CD4-positive, alpha-beta T cell treated with Interleukin-1 beta for 1 hour (primary cell): ENCODE data around the gene KCNG1.
A peak's percentile ranks its signal among the peaks of the same experiment; 100 is the strongest.
"Not testable (repeated sequence)": the region's sequence is repeated elsewhere in the genome, so short reads cannot be mapped to it uniquely, and the experiment has no call there.

Experiments used
- DNase-seq, 2 donors: peaks; one replicate each; pipeline ENCODE4 v3.0.0-alpha.2; 2020 to 2022

Gene KCNG1

DNA sequence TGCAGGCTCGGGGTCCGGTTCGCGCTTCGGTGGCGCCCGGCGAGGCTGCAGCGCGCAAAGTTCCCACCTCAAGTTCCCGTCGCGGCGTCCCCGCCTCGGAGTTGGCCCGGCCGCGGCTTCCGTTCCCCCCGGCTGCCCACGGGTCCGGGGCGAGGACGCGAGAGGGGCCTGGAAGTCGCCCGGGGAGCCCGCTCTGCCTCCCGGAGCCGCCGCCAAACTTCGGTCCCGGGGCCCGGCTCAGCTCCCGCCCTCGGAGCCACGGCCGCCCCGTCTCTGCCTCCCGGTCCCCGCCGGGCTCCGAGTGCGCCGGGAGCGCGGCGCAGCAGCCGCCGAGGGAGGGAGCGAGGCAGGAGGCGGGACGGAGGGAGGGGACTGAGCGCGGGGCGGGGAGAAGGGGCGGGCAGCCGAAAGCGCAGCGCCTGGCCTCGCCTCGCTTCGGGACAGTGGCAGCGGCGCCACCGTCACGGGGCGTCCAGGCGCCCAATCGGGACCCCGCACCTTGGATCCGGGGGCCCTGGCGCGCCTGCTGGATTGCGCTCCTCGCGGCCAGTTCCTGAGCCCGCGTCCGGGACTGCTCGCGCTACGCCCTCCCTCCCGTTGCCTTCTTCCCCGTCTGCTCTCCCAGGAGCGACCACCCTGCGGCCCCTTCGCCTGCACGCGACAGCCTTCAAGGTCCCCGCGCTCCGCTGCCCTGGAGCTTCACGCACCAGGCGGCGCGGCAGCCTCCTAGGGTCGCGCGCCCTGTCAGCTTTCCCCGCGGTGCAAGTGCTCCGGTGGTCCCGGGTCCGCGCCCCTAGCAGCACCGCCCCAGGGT is at the start of gene KCNG1:
Gene KCNG1, minus strand, starts transcription at position 305 of the 814 bp plus-strand sequence. CDS start 12,769 bp downstream, outside the sequence.
- DNase-seq, result peak; percentile 22 to 36

DNA sequence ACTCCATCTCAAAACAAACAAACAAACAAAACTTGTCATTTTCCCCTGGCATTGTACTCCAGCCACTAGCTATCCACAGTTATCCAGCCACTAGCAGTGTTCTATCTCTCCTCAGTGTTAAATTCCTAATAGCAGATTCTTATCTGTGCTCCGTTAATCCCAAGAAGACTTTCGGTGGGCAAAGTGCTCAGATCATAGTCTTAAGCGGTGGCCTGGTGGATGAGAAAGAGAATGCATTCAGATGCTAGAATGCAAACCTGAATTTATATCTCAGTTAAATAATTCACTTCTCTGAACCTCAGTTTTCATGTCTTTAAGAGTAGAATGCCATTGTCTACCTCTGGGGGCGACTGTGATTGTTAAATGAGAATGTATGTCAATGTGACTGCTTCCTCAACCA is 47.7 kb upstream of the KCNG1 start:
- DNase-seq, result no peak

DNA sequence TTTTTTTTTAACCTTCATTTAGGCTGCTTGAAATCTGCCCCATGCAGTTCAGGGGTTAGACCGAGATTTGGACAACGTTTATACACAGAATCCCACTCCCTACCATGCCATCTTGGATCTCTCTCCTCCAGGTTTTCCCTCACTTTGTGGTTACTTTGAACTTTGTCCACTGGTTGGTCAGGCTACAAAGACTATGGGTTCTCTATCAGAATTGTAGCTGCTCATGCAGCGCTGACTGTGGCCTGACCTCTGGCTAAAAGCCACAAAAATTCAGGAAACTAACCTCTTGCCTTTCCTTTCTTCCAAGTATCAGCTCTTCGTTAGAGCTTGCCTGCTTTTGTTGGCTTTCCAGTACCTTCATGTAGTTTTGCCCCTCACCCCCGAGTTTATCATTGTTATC is 44.9 kb upstream of the KCNG1 start:
- no peak for DNase-seq

DNA sequence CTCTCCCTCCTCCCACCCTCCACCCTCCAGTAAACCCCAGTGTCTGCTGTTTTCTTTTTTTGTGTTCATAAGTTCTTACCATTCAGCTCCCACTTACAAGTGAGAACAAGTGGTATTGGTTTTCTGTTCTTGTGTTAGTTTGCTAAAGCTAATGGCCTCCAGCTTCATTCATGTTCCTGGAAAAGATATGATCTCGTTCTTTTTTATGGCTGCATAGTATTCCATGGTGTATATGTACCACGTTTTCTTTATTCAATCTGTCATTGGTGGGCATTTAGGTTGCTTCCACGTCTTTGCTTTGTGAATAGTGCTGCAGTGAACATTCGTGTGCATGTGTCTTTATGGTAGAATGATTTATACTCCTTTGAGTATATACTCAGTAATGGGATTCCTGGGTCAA is 42.7 kb upstream of the KCNG1 start:
- DNase-seq, result no peak

GRCh38 chr20:51064137-51064536 is 41.2 kb upstream of the KCNG1 start:
- no peak for DNase-seq

DNA sequence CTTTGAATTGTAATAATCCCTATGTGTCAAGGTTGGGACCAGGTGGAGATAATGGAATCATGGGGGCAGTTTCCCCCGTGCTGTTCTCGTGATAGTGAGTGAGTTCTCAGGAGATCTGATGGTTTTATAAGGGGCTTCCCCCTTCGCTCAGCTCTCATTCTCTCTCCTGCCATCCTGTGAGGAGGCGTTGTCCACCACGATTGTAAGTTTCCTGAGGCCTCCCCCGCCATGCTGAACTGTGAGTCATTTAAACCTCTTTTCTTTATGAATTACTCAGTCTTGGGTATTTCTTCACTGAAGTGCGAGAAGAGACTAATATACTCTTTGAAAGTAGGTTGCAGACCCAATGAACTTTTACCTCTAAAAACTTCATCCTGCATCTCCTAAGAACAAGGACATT is 39.2 kb upstream of the KCNG1 start:
- DNase-seq, result no peak

DNA sequence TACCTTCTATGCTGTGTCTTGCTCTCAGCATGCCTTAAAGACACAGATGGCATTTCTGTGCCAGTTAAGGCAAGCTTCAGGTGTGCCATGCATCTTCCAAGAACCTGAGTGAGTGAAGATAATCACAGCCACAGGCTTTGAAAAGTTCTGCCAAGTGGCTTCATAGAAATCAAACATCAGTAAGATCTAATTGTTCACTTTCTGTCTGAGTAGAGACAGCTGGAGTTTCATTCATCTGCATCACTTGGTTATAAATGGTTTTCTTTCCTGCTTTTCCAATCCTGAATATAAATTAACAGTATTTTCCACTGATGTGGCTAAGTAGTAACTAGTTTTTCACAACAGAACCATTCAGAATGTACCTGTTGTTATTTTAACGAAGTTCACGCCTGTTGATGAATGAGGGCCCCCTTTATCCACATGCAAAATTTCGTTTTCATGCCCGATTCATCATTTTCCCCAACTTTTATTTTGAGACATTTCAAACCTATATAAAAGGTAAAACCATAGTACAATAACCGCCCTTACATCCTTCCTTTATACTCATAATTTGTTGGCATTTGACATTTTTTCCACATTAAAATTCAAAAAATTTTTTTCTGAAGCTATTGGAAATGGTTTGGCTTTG is 38.6 kb upstream of the KCNG1 start:
- no peak for DNase-seq

- DNase-seq, result no peak
Observed at GRCh38 chr20:51060301-51060700, 37.4 kb upstream of the KCNG1 start.

DNA sequence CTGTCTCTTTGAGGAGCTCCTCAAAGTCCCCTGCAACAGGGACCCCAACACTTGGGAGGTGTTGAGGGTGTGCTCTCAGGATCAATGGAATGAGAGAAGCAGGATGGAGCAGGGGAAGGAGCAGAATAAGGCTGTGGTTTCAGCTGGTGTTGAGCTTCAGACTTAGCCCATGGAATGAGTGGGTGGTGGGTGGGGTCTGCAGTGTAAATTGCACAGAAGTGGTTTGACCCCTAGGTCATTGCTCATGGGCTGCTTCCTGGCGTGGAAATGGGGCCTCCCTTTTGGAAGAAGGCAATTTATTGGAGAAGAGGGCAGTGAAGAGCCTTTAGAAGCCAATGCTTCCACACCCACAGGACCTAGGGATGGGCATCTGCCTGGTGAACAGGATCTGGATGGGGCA is 37.0 kb upstream of the KCNG1 start:
- no peak for DNase-seq

DNA sequence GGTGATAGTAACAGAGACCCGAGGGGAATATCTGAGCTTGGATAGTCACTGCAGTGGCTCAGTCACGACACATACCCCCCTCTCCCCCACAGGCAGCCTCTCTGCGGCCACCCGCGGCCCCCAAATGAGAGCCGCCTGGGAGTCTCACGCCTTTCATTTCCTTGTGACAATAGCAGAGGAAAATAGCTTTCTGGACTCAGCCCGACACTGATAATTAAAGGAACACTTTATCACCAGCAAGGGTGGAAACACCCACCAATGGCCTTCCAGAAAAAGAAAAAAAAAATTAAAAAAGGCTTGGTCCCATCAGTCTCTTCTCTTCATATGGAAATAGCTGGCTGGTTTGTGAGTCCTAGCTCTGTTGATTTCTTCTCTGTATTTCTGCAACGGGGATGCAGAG is 35.1 kb upstream of the KCNG1 start:
- no peak for DNase-seq

GRCh38 chr20:51054233-51054632 is 31.3 kb upstream of the KCNG1 start:
- DNase-seq, result no peak

DNA sequence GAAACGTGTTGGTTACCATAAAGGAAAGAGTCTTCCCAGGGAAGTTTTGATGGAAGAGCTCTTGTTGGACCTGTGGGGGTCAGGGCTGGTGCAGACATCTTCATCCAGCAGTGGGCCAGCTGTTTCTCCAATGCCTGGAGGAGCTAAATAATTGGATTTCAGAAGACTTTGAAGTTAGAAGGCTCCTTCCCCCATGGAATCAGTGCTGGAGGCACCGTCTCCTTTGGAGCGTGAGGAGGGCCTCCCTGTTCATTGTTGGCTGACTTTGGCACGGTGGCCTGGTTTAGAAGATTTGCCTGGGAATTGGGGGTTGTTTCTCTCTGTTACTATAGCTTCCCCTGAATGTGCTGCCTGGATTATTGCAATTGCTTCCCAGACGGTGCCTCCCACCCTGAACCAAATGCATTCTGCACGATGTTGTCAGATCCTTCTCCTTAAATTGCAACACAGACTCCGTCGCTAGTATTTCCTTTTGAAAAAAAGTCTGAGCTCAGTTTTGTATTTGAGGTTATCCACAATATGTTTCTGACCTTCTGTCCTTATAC is 27.7 kb upstream of the KCNG1 start:
- DNase-seq, result no peak

DNA sequence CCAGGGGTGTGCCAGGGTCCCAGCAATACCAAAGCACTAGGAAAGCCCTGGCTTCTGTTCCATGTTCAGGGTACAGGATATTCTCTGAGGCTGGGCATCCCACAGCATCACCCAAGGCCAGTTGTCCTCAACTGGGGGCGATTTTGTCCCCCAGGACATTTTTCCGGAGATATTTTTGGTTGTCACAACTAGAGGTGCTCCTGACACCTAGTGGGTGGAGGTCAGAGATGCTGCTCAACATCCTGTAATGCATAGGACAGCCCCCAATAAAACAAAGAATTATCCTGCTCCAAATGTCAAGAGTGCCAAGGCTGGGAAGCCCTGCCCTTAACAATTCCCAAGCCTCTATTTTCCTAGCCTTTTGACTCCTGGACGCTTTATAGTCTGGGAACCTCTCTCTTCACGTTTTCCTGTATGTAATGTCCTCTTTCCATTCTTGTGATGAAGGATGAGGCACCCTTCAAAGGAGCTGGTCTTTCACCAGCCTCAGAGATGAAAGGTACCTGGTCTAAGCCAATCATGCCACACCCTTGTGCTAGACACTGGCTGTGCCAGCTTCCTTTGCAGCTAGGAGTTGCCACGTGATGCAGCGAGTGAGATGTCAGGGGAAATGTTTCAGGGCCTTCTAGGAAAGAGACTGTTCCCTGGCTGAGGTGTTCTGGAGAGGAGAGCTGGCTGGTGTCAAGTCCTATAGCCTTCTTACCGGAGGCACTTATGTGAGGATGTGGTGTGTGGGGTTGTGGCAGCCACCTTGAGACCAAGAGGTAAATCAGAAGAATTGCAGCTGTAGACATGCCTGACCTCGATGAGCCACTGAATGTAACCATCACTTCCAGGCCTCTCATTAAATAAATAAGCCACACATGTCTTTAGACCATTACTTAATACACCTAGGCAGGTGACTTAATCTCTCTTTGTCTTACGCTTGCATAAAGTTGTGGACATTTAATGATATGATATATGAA is 23.4 kb upstream of the KCNG1 start:
- no peak for DNase-seq

DNA sequence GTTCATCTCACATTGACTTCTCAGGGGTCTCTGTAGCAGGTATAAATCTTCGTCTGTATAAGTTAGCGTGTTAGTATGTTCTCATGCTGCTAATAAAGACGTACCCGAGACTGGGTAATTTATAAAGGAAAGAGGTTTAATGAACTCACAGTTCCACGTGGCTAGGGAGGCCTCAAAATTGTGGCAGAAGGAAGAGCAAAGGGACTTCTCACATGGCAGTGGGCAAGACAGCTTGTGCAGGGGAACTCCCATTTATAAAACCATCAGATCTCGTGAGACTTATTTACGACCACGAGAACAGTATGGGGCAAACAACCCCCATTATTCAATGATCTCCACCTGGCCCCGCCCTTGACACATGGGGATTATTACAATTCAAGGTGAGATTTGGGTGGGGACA is 22.6 kb upstream of the KCNG1 start:
- DNase-seq, result not testable (repeated sequence)

DNA sequence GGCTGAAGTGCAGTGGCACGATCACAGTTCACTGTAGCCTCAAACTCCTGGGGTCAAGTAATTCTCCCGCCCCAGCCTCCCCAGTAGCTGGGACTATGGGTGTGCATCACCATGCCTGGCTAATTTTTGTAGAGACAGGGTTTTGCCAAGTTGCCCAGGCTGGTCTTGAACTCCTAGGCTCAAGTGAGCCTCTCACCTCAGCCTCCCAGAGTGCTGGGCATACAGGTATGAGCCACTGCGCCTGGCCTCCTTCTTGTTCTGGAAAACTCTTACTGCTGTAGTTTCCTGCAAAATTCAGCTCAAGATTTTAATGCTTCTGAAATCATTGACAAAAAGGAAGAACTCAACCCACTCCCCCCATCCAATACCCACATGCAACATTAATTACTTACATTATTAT is 21.9 kb upstream of the KCNG1 start:
- no peak for DNase-seq

DNA sequence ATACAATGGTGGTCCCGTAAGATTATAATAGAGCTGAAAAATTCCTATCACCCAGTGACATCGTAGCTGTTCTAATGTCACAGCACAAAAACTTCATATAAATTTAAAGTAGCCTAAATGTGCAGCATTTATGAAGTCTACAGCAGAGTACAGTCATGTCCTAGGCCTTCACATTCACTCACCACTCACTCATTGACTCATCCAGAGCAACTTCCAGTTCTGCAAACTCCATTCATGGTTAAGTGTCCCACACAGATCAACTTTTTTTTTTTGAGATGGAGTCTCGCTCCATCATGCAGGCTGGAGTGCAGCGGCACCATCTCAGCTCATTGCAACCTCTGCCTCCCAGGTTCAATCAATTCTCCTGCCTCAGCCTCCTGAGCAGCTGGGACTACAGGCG is 20.9 kb upstream of the KCNG1 start:
- DNase-seq, result no peak

- no peak for DNase-seq
Observed at GRCh38 chr20:51042657-51043247, 19.8 kb upstream of the KCNG1 start.

DNA sequence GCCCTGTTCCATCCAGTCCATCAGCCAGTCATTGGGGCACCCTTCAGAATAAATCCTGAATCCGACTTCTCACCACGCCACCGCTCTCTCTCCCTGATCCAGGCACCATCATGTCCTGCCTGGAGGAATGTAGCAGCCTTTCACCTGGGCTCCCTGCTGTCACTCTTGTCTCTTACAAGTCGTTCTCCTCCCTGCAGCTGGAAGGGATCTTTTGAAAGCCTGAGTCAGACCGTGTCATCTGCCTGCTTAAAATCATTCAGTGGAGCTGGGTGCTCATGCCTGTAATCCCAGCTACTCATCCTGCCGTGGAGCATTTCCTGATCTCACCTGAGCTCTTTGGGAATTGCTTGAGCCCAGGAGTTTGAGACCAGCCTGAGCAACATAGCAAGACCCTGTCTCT is 19.2 kb upstream of the KCNG1 start:
- DNase-seq, result no peak

GRCh38 chr20:51037532-51038115 is 14.7 kb upstream of the KCNG1 start:
- DNase-seq, result no peak

DNA sequence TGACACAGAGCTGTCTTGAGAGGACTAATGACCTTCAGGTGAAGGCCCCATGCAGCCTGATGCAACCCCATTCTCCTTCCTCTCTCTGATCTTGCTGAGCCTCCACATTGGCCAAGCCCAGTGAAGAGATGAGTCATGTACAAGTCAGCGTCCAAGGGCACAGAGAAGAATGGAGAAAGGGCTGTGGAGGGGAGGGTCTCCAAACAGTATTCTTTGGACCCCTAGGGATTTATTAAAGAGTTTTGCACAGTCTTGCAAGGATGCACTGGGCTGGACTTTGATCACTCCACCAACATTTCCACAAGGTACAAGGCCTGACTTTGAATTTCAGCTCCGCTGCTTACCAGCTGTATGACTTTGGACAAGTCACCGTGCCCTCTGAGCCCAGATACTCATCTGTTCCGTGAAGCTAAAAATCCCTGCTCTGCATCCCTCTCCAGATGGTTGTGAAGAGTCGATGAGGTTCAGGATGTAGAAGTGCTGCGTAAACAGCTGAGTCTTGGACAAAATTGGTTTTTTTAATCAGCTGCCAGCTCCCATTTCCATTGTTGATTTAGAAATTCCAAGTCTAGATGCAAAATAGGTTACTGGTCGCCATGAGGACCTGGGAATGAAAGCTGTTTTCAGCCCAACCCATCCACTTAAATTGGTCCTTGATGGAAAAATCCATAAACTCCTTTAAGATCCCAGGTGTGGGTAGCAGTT is 14.1 kb upstream of the KCNG1 start:
- DNase-seq, result no peak

DNA sequence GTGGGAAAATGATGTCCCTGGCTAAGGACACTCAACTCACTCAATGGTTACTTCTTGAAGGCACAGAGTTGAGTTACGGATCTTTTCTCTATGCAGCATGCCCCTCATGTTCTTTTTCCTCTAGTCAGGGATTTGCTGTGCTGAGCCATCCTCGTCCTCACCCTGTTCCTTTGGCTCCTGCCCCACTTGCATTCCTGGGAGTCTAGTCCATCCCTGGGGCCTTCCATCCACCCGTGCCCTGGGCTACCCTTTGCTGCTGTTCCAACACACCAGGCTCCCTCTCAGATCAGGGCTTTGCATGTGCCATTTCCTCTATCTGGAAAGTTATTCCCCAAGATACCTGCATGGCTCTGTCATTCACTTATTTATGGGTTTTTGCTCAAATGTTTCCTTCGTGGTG is 13.3 kb upstream of the KCNG1 start:
- DNase-seq, result no peak
